Upper lobe of right lung (tissue), 1 donor: ENCODE data around the gene CLPTM1. TPM values are rescaled to one million over a fixed set of nuclear protein-coding genes. Genes with fewer than 3 reads are reported as not detected.
A peak's percentile ranks its signal among the peaks of the same experiment; 100 is the strongest.
"Not testable (repeated sequence)": the region's sequence is repeated elsewhere in the genome, so short reads cannot be mapped to it uniquely, and the experiment has no call there.

Experiments
- ATAC-seq: fragments of 200-7000 bp; cut with Tn5 transposase; one replicate; pipeline ENCODE4 v1.9.1; 2020; ENCODE audit warnings: mild to moderate bottlenecking, moderate library complexity
- DNase-seq: peaks from one replicate; pipeline ENCODE4 v3.0.0-alpha.2; 2020
- H3K27ac ChIP-seq: fragments of 200-600 bp; one replicate; pipeline ENCODE4 v1.8.0; 2022
- H3K27me3 ChIP-seq: fragments of 200-600 bp; one replicate; pipeline ENCODE4 v1.8.0; 2022; ENCODE audit warnings: mild to moderate bottlenecking
- H3K36me3 ChIP-seq: fragments of 200-600 bp; one replicate; pipeline ENCODE4 v1.8.0; 2022
- H3K4me1 ChIP-seq: fragments of 200-600 bp; one replicate; pipeline ENCODE4 v1.8.0; 2022
- H3K4me3 ChIP-seq: fragments of 200-600 bp; one replicate; pipeline ENCODE4 v1.8.0; 2022; ENCODE audit warnings: mild to moderate bottlenecking
- H3K9me3 ChIP-seq: fragments of 200-600 bp; one replicate; pipeline ENCODE4 v1.8.0; 2022
- CTCF ChIP-seq: fragments of 200-600 bp; IDR thresholded peaks from one replicate; pipeline ENCODE4 v1.8.0; 2022; ENCODE audit warnings: antibody characterized with exemption
- intact Hi-C: fragments of 100-400 bp; cut with DNase I; formaldehyde crosslinking; loops from one replicate; pipeline ENCODE4 v1.11.0; 2022
- total RNA-seq: library from RNA; stranded (reverse); fragmentation: NEBNext Ultra II Directional; extraction: Animal tissue kit (Norgen Biotek cat#: 25700); gene quantifications from one replicate; pipeline ENCODE4 v1.2.1, GENCODE V29; 2021
- donor health status: DM: no; HTN: yes; CAD: no; lungs with severe emphysema.

The CLPTM1 gene
- total RNA-seq, 1 donor from 2014 or later = 103 TPM

DNA sequence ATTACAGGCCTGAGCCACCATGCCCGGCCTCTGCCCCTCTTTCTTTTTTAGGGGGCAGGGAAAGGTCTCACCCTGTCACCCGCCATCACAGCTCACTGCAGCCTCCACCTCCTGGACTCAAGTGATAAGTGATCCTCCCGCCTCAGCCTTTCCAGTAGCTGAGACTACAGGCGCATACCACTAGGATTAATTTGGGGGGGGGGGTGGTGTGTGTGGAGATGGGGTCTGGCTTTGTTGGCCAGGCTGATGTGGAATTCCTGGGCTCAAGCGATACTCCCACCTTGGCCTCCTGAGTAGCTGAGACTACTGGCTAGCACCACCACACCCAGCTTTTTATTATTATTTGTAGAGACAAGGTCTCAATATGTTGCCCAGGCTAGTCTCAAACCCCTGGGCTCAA is 45.4 kb upstream of the CLPTM1 start:
- DNase-seq (no peak), ATAC-seq (no peak)
- intact Hi-C loops = loop anchor here (10.0 kb wide), 1 partner anchor 45 kb away; the partner anchor contains the start of gene CLPTM1
- Histone ChIP-seq H3K36me3 (no peaks in the 10 kb centered on the region), H3K4me3 (no peak overlapping the region), H3K4me1 (peaks cover 4% of the 10 kb centered on the region), H3K27me3 (peaks cover 5% of the 10 kb centered on the region), H3K27ac (no peak overlapping the region), H3K9me3 (no peaks in the 10 kb centered on the region)
- no peak for TF ChIP-seq CTCF

GRCh38 chr19:44911896-44912295 is 43.3 kb upstream of the CLPTM1 start:
- intact Hi-C loops, H3K27me3 ChIP-seq, H3K4me1 ChIP-seq, H3K27ac ChIP-seq, H3K9me3 ChIP-seq, H3K36me3 ChIP-seq, H3K4me3 ChIP-seq, ATAC-seq, DNase-seq: not testable (repeated sequence)

GRCh38 chr19:44912854-44913253 is 42.3 kb upstream of the CLPTM1 start:
- Histone ChIP-seq H3K27ac (no peak overlapping the region), H3K4me1 (peaks cover 4% of the 10 kb centered on the region), H3K27me3 (no peaks in the 10 kb centered on the region), H3K36me3 (no peaks in the 10 kb centered on the region), H3K4me3 (no peak overlapping the region), H3K9me3 (no peaks in the 10 kb centered on the region)
- peak; percentile 85 for DNase-seq
- TF ChIP-seq CTCF = no peak
- intact Hi-C loops = no loop called here
- ATAC-seq = peak; percentile 62

DNA sequence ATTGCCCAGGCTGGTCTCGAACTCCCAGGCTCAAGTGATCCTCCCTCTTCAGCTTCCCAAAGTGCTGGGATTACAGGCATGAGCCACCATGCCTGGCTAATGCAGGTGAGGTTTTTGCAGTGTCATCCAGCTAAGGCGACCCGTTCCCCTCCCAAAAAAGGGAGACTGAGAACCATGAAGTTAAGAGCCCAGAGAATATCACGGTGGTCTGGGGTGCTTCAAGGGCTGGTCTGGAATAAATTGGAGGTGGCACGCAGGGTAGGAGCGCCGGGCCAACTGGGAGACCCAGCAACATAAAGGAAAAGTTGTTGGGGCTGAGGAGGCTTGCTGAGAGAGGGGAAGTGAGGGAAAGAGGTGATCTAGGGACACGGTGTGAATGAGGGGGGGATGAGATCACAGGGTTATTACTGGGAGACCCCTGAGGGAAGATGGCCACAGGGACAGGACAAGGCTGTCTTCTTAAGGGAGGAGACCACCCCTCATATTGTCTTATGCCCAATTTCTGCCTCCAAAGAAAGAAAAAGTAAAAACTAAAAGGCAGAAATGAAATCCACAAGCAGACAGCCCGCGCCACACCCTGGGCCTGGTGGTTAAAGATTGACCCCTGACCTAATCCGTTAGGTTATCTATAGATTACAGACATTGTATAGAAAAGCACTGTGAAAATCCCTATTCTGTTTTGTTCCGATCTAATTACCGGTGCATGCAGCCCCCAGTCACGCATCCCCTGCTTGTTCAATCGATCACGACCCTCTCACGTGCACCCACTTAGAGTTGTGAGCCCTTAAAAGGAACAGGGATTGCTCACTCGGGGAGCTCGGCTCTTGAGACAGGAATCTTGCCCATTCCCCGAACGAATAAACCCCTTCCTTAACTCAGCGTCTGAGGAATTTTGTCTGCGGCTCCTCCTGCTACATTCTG is 41.4 kb upstream of the CLPTM1 start:
- H3K9me3 ChIP-seq, ATAC-seq, H3K36me3 ChIP-seq, DNase-seq, H3K4me1 ChIP-seq, intact Hi-C loops, H3K27me3 ChIP-seq: not testable (repeated sequence)
- Histone ChIP-seq H3K27ac (peak overlapping the region; percentile 11), H3K4me3 (peak overlapping the region; percentile 57)

DNA sequence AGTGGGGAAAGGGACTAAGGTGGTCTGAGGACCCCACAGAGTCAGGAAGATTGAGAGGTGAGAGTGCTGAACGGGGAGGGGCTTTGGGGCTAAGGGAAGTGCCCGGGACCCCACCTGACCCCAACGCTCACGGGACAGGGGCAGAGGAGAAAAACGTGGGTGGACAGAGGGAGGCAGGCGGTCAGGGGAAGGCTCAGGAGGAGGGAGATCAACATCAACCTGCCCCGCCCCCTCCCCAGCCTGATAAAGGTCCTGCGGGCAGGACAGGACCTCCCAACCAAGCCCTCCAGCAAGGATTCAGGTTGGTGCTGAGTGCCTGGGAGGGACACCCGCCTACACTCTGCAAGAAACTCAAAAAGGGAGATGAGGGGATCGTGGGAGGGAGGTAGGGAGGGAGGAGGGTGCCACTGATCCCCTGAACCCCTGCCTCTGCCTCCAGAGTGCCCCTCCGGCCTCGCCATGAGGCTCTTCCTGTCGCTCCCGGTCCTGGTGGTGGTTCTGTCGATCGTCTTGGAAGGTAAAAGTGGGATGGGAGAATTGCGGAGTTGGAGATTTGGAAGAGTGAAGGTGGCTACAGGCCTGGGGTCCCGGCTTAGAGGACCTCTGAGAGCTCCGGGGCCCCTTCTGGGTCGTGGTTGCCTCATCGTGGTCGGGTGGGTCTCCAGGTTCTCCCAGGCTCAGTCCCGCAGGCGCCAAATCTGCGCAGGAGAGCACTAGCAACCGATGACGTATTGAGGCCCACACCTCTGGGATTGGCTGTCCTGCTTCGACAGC is 40.6 kb upstream of the CLPTM1 start, which contains the start of gene APOC1:
Gene APOC1, plus strand, starts transcription at position 176 of the 774 bp plus-strand sequence. Its CDS starts 284 bp downstream, at position 460.
- Histone ChIP-seq H3K27ac (peak within 1 kb of the TSS; percentile 71), H3K4me3 (peak within 1 kb of the TSS; percentile 57)
- intact Hi-C loops, H3K36me3 ChIP-seq, H3K27me3 ChIP-seq, H3K9me3 ChIP-seq, H3K4me1 ChIP-seq: not testable (repeated sequence)
- ATAC-seq (peak; percentile 88), DNase-seq (peak; percentile 92)

DNA sequence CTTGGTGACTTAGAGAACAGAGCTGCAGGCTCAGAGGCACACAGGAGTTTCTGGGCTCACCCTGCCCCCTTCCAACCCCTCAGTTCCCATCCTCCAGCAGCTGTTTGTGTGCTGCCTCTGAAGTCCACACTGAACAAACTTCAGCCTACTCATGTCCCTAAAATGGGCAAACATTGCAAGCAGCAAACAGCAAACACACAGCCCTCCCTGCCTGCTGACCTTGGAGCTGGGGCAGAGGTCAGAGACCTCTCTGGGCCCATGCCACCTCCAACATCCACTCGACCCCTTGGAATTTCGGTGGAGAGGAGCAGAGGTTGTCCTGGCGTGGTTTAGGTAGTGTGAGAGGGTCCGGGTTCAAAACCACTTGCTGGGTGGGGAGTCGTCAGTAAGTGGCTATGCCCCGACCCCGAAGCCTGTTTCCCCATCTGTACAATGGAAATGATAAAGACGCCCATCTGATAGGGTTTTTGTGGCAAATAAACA is 30.9 kb upstream of the CLPTM1 start:
- DNase-seq (no peak), ATAC-seq (peak; percentile 9)
- Histone ChIP-seq H3K4me1 (peaks cover 24% of the 10 kb centered on the region), H3K4me3 (no peak overlapping the region), H3K36me3 (no peaks in the 10 kb centered on the region), H3K27me3 (no peaks in the 10 kb centered on the region), H3K27ac (peak overlapping the region; percentile 17), H3K9me3 (no peaks in the 10 kb centered on the region)
- intact Hi-C loops = no loop called here
- no peak for TF ChIP-seq CTCF
